ENCODE data around the gene FLOT2.
"Not testable (repeated sequence)": the region's sequence is repeated elsewhere in the genome, so short reads cannot be mapped to it uniquely, and the experiment has no call there.

Gene FLOT2, protein sequence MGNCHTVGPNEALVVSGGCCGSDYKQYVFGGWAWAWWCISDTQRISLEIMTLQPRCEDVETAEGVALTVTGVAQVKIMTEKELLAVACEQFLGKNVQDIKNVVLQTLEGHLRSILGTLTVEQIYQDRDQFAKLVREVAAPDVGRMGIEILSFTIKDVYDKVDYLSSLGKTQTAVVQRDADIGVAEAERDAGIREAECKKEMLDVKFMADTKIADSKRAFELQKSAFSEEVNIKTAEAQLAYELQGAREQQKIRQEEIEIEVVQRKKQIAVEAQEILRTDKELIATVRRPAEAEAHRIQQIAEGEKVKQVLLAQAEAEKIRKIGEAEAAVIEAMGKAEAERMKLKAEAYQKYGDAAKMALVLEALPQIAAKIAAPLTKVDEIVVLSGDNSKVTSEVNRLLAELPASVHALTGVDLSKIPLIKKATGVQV

DNA sequence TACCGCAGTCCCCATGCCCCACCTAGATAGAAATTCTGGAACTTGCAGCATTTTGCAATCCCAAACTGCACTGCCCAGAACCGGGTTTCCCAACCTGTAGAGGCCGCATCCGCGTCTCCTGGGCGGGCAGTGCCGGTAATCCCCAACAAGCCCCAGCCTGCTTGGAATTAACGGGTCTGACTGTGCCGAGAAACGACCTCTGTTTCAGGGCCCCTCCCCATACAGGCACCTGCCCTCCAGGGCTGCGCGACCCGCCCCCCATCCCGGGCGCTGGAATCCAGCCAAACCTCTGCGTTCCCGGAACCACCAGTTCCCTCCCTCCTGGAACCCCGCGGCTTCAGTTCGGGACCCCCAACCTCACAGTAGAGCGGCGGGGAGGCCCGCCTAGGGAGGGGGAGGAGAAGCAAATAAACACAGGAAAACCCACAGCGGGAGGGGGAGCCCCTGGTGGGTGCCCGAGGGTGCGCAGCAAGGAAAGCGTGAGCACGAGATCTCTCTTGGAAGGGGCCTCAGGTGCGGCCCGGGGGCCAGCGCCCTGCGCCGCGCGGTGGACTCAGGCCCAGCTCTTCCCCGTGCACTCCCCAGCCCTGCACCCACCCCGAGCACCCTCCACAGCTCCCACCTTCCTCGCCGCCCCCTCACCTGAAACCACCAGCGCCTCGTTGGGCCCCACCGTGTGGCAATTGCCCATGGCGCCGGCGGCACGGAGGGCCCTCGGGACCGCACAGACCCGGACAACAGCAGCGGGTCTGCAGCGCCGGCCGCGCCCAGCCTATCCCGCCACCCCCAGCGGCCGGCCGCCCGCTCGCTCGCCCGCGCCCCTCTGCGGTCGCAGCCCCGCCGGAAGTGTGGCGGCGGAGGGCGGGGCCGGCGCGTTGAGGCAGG lies at the start of gene FLOT2:
TSS of gene FLOT2 (minus strand) at position 850 of the 885 bp plus-strand sequence. CDS start at position 691, 159 bp downstream.
- peak; percentile 69 for DNase-seq

DNA sequence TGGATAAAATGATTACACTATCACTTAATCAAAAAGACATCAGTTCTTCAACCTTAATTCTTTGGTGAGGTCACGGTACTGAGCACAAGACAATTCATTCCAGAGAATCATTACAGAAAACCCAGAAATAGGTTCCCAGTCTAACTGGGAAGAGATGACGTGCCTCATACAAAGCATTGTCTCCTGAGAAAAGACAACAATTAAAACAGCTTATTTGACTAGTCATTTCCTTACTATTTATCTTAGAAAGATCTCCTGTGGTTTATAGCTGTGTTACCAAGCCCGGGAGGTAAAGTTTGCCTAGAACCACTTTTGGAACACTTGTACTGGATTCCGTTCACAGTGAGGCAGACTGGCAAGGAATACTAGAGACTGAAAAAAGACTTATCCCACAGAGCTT lies 48.7 kb upstream of the FLOT2 start:
- DNase-seq: no peak

DNA sequence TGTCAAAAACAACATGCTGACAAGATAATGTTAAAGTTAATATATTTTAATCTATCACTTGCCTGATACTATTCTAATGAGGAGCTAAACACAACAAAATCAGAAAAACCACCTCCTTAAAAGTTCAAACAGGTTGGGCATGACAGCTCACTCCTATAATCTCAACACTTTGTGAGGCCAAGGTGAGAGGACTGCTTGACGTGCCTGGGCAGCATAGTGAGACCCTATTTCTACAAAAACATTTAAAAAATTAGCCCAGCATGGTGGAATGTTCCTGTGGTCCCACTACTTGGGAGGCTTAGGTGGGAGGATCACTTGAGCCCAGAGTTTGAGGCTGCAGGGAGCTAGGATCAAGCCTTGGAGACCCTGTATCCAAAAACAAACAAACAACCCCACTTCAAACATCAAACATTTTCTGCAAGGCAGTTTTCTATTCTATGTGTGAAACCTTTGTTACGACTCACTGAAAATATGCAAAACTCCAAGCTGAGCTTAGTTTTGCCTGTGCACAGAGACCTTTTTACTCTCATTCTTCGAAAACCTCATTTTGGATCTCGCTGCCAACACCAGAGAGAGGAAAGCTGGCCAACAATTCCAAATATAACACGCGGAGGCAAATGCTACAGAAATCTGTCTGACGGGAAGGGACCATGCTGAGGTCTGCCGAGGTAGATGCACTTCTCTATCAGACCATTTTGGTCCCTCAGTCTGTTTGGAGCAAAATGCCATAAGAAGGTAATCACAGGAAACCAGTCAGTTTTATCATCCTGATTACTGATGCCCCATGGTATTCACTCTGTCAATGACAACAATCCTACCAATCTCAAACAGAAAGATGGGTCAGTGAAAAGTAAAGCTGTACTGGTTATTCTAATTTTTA lies 47.6 kb upstream of the FLOT2 start:
- DNase-seq: no peak

DNA sequence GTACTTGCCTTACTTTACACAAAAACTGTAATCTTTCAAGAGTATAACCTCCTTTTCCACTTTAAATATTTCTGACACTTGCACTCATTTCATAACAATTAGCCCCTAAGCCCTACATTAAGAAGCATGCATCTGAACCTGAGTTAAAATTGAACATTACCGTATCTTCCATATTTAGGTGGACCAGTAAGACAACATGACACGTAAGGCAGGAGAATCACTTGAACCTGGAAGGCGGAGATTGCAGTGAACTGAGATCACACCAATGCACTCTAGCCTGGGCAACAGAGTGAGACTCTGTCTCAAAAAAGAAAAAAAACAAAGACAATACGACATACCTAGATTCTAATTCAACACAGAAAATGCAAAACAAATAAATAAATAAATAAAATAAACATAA lies 46.8 kb upstream of the FLOT2 start:
- DNase-seq: no peak

DNA sequence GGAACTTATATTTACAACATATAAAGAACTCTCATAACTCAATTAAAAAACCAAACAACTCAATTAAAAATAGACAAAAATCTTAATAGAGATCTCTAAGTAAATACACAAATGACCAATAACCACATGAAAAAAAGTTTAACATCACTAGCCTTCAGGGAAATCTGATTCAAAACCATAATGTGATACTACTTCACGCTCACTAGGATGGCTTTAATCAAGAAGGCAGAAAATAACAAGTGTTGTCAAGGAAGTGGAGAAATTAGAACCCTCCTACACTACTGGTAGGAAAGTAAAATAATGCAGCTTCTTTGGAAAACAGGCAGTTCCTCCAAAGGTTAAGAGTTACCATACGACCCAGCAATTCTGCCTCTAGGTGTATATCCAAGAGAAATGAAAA lies 45.4 kb upstream of the FLOT2 start:
- no peak for DNase-seq

DNA sequence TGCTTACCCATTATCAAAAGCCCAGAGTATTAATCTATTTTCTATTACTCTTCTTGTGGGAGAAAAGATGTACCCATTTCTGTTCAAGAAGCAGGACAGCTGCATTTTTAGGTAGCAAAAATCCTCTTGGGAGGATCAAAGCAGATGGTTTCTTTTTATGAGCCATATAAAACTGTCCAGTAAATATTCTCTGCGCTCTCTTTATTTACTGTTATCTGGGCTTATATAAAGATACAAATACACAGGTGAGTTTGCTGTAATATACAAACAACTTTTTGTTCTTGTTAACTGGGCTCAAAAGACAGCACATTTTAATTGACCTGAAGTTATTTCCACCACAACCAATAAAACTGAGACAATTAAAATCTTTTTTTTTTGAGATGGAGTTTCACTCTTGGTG lies 43.7 kb upstream of the FLOT2 start:
- DNase-seq: no peak

DNA sequence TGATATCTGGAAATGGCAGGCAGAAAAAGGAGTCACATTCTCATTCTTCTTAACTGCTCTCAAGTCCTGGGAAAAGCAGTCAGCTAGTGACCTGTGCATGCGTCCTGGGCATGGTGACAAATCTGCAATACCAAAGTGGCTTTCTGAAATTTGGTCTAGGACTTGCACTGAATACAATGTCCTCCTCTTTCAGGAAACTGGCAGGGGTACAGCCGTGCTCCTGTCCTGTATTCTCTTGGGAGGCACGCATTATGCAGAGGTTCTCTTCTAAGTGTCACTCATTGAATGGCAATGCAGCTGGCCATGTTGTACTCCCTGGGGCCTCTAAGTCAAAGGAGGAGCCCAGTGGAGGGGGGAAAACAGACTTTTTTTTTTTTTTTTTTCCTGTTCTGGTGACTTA lies 43.1 kb upstream of the FLOT2 start:
- no peak for DNase-seq

DNA sequence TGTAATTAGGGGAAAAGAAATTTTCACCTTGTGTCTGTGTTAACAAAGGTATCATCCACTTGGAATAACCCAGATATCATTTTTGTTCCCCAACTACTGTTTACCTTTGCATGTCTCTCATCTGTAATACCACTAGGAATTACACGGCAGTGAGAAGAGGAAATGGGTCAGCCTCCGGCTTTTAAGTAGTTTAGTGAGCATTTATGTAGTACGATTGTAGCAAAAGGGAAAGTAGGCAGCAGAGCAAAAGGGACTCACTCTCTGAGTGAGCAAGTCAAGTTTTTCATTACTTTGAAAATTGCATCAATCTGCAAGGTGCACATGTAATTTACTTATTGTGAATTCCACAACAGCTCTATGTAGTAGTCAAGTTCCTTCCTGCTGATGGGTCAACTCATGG lies 42.6 kb upstream of the FLOT2 start:
- no peak for DNase-seq

DNA sequence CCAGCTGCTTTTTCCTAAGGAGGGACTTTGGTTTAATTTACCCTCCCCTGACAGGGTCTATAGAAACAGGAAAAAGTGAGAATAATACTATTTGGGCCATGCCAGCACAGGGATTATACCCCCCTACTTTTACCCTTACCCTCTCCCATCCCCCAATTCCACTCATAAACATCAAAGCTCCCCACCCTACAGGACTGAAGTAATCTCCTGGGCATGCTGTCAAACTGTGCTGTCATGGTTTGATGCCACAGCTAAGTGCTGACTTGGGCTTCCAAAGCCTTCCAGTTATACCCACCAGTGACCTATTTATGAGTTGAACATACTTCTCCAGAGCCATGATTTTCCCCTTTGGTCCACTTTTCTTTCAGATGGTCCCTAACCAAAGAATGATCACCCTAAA lies 41.0 kb upstream of the FLOT2 start:
- DNase-seq: no peak

DNA sequence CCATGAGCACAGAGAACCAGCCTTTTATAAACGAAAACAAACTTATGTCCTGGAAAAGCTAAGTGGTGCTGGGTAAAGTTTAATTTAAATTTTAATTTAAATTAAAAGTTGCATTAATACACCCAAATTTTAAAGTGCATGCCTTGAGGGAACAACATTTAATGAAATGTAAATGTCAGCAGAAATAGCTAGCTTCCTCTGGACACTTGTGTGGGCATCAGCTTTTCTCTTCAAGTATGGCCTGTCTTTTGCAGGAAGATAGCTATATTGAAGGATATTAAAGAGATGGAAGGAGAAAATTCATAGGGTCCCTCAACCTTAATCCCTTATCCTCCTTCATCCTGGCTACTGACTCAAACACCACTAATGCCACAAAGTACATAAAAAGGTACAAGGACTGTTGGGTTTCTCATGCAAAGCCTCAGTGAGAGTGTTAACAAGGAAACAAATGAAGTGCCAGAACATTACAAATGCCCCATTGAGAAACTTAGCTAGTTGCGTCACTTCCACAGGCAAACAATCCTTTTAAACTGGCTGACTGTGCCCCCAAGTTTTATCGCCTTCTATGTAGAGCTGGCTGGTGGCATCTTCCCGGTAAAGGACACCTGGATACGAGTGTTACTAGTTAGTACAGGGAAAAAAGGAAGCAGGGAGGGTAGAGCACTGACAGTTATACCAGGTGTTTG lies 39.7 kb upstream of the FLOT2 start:
- no peak for DNase-seq

DNA sequence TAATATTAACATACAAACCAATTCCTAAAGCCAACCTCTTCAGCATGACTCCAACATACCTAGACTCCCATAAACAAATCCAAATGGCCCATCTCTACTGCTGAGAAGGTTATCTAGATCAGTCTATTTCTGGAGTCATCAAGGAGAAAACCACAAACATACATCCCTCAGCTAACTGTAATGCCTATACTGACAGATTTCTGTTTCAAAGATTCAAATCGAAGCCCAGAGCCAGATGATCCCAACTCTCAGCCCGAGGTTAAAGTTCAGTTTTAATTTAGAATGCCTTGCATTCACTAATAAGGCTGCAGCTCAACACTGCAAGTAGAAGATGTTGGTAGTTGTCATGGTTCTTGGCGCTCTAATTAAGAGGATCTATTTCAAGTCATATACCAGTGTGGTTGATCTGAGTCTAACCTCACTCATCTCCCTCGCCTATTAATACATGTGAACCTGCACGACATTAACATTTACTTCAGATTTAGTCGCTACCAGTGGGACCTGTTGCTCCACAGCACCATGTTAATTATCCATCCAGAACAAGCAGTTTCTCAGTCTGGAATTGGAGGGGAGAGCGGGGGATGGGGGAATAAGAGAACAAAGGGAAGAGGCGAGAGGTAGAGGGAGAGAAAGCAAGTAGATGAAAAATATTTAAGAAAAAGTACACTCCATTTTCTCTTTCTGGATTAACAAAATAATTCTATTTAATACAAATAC lies 38.4 kb upstream of the FLOT2 start:
- no peak for DNase-seq

DNA sequence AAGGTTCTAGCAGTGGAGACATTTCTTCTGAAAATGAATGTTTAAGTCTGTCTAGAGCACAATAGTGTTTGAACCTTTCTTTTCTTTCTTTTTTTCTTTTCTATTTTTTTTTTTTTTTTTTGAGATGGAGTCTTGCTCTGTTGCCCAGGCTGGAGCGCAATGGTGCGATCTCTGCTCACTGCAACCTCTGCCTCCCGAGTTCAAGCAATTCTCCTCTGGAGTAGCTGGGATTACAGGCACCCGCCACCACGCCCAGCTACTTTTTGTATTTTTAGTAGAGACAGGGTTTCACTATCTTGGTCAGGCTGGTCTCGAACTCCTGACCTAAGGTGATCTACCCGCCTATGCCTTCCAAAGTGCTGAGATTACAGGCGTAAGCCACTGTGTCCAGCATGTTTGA lies 37.0 kb upstream of the FLOT2 start:
- not testable (repeated sequence) for DNase-seq

DNA sequence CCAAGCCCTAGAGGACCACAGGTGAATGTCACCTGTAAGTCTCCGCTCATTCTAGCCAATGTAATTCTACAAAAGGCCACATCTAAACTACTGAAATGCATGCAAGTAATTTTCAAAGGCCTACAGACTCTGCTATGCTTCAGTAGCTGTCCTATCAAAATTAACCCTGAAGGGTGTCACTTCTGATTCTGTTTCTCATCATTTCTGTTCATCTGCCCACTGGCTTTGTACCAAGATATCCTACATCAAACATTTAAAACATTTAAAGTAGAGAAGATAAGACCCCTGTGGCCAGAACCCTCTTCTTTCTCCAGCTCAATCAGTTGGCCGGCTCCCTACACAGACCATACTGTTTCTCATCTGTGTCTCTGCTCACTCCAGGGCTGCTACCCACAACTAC lies 32.3 kb upstream of the FLOT2 start:
- DNase-seq: no peak

DNA sequence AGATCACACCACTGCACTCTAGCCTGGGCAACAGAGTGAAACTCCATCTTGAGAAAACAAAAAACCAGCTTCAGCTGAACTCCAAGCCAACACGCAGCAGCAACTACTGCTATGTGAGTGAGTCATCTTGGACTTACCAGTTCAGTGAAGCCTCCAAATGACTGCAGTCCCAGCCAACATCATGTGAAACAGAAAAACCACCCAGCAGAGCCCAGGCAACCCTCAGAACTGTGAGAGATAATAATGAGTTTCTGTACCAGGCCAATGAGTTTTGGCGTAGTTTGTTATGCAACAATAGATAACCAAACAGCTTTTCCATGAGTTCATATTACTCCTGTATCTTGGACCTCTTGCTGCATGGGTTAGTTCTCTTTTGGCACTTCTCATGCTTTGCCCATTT lies 30.5 kb upstream of the FLOT2 start:
- no peak for DNase-seq

DNA sequence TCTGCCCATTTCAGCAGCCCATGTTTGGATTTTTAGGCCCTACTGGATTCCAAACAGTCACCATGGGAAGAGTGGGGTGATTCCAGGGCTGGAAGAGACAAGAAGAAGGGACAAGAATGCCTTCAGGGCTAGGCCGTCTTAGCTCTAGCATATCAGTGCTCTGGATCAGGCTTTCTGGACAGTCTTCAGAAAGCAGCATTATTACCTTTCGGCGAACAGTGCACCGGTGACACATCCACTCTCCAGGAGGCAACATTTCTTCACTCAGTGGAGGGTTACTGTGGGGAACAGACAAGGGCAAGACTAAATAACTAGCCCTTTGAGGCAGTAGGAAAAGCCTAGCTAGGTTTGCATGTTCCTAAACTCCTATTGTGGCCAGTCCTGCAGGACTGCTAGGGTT lies 29.3 kb upstream of the FLOT2 start:
- no peak for DNase-seq

DNA sequence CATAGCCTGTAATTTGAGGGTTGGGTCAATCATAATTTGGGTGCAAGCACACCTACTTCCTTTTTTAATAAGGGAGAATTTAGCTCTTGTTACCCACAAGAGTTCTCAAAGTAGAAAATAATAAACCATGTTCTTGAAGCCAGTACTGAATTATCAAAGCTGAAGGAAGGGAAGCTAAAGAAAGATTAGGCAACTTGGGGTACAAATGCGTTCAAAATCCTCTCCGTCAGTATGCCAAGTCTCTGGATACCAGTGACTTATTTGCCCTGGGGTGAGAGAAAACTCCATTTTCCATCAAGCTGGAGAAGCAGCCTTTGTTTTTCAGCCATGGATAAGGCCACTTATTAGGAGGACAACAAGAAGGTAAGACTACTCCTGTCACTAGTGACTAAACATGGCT lies 28.8 kb upstream of the FLOT2 start:
- no peak for DNase-seq

DNA sequence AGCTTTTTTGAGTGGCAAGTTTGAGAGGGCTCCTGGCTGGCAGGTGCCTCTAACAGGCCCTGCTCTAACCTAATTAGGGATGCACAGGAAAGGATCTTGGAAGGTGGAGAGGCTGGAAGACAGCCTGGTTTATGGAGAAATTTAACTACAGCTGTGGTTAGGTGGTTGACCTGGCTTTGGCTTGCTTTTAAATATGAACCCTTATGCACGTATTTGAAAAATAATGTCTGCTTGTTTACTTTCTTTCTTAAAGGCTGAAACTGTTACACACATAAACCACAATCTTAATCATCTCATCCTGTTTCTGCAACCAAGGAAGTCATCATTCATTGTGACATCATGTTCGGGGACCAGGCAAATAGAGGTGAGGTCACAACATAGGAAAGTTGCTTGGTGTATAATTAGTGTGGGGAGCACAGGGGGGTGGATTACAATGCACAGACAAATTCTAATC lies 28.4 kb upstream of the FLOT2 start:
- DNase-seq: no peak

DNA sequence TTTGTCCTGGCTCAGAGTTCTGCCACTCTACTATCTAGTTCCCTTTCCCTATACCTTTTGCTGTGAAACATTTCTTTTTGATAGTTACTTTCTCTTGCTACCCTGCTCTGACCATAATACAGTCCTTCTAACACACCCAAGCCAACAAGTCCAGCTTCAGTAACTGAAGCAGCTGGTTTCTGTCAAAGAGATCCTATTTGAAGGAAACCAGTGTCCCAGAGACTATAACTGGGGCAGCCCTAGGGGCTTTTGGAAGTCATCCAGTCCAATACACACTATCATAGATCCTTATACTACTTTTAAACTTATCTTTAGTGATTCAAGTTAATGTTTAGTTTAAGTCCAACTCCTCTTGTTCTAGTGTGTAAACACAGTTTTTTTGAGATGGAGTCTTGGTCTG lies 22.7 kb upstream of the FLOT2 start:
- no peak for DNase-seq

DNA sequence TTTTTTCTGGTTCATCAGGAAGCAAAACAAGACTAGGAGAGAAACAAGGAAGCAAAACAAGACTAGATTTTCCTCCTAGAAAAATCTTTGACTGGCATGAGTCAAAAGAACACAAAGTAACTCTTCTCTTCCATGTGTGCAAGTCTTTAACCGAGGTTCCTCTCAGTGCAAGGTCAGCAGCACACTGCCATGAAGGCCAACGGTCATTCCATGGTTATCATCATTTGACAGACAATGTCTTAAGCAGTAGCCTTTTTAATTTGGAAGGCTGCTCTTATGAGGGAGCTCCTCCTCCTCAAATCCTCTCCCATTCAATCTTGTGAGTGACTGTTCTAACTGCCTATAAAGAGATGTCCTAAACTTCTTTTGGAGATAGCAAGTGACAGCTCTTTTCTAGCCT lies 20.8 kb upstream of the FLOT2 start:
- DNase-seq: no peak

DNA sequence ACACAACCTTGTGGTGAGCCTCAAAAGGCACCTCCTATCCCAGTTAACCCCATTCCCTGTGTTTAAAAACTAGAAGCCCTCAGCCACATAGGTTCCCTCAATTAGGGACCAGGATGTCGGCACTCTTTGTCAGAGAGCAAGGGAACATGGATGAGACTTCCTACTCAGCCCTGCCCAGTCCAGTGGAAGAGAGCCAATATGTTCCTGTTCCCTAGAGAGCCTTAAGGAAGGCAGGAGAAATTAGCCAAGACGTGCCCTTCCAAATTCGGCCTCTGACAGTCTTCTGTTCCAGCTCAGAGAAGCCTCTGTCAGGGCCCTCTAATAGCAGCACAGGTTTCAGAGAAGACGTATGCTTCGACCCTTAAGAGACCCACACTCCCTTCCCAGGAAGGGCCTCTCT lies 19.9 kb upstream of the FLOT2 start:
- no peak for DNase-seq

DNA sequence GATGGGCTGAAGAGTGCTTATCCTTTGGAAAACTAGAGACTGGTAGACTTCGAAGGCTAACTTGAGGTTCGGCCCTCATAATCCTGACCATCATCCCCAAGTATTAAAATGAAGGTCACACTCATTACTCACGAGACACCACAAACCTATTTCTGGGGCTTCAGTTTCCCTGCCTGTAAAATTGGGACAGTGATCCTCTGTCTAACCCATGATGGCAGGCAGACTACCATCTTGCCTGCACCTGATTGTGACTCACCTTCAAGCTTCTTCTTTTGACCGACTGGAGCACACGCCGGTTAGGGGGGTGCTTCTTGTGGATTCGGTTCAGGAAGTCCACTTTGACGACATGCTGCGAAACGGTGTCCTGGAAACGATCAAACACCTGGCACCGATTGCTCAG lies 19.5 kb upstream of the FLOT2 start:
- DNase-seq: no peak
